ENCODE results near the gene APOC3.

DNA sequence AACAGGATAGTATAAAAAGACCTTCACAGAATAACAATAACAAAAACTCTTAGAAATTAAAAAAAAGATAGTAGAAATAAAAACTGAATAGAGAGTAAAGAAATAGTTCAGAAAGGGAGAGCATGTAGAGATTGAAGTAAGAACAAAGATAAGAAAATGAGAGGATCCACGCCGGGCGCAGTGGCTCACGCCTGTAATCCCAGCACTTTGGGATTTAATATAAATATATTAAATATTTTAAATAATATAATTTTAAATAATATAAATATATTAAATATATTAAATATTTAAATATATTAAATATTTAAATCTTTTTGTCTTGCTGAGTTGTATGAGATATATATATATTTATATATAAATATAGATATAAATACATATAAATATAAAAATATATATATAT, 17.6 kb upstream of the APOC3 start:
- TF ChIP-seq CTCF (IDR thresholded peaks at IDR 0.05) (no peak), POLR2AphosphoS5 (IDR thresholded peaks at IDR 0.05) (no peak)

All from prostate gland (tissue), 2 donors.